Urothelium cell line (cell line): ENCODE results near the gene SPON1.

Source experiments
- DNase-seq: peaks from one replicate; pipeline ENCODE4 v3.0.0; 2011; ENCODE audit warnings: low spot score, mixed read lengths
- FAIRE-seq: peaks from 2 replicates; lab custom pipeline; 2011; peaks lifted over from hg19 to GRCh38; lab: Jason Lieb, UNC

SPON1 gene

GRCh38 chr11:14308897-14309387 lies 346.4 kb downstream of the SPON1 start:
- FAIRE-seq (no peak), DNase-seq (no peak)

GRCh38 chr11:14309425-14310192 lies 347.1 kb downstream of the SPON1 start:
- DNase-seq (no peak), FAIRE-seq (no peak)

GRCh38 chr11:14310679-14311078 lies 348.2 kb downstream of the SPON1 start:
- FAIRE-seq (no peak), DNase-seq (no peak)

GRCh38 chr11:14312736-14313438 lies 350.4 kb downstream of the SPON1 start:
- DNase-seq (no peak), FAIRE-seq (no peak)

GRCh38 chr11:14314127-14314526 lies 351.6 kb downstream of the SPON1 start:
- FAIRE-seq, result no peak

GRCh38 chr11:14315130-14315529 lies 352.6 kb downstream of the SPON1 start:
- no peak for DNase-seq
- no peak for FAIRE-seq

More at GRCh38 chr11:14314127-14314526, 351.6 kb downstream of the SPON1 start:
- DNase-seq, result no peak
